ENCODE data around the gene CLDN20.

The CLDN20 gene

DNA sequence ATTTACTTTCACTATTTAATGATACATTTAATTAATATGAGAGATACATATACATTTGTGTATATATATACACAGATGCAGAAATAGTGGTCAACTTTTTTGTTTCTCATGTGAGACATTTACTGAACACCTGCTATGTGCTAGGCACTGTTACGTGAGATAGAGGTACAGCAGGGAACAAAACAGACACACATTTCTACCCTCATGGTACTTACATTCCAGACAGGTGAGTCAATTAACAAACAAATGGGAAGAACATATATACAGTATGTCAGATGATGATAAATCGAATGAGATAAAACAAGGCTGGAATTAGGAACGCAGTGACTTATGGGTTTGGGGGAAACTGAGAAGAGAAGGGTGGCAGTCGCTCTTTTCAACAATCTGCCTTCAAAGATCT lies 45.3 kb downstream of the CLDN20 start:
- Histone ChIP-seq H3K36me3 (replicated peaks in 1 of 2; ENCODE audit: control insufficient read depth in 2 of 2, insufficient read depth in 2 of 2, low read length in 2 of 2) (peaks cover 10 to 77% of the 10 kb centered on the region in 2 donors), H3K4me2 (ENCODE audit: insufficient read depth, low read length, poor library complexity, severe bottlenecking) (no peak overlapping the region), H3K27ac (replicated peaks; ENCODE audit: low read length) (no peak overlapping the region), H3K4me1 (ENCODE audit: control insufficient read depth in 2 of 2, insufficient read depth in 1 of 2, low read depth in 1 of 2, low read length in 2 of 2) (peaks cover 0 to 3% of the 10 kb centered on the region in 2 donors), H2BK5ac (ENCODE audit: low read length) (no peak overlapping the region), H2AFZ (ENCODE audit: low read length) (no peak overlapping the region), H3K79me1 (ENCODE audit: low read depth, low read length) (peaks cover 2% of the 10 kb centered on the region), H3K23ac (ENCODE audit: low read depth, low read length, poor library complexity) (no peak overlapping the region), H3K18ac (ENCODE audit: low read length) (no peak overlapping the region), H2BK15ac (ENCODE audit: low read length) (no peak overlapping the region), H3K4me3 (ENCODE audit: low read length in 2 of 2) (no peak overlapping the region), H3K4ac (ENCODE audit: low read length) (no peak overlapping the region), H2BK12ac (ENCODE audit: low read length) (no peak overlapping the region), H2AK5ac (ENCODE audit: low read depth, low read length) (no peak overlapping the region), H4K8ac (ENCODE audit: low read depth, low read length) (no peak overlapping the region), H4K91ac (ENCODE audit: low read depth, low read length, poor library complexity) (no peak overlapping the region), H2BK120ac (ENCODE audit: low read depth, low read length) (no peak overlapping the region), H3K27me3 (ENCODE audit: control insufficient read depth in 3 of 3, insufficient read depth in 3 of 3, low read depth in 1 of 3, low read length in 3 of 3) (no peaks in the 10 kb centered on the region), H3K9ac (ENCODE audit: low read depth, low read length, poor library complexity) (no peak overlapping the region), H3K9me3 (replicated peaks in 1 of 2; ENCODE audit: control insufficient read depth in 2 of 2, insufficient read depth in 1 of 2, low read depth in 1 of 2, low read length in 2 of 2) (no peaks in the 10 kb centered on the region), H3K14ac (ENCODE audit: low read length) (no peak overlapping the region)
- WGBS, 2 donors (ENCODE audit: extremely low coverage in 2 of 2, insufficient read length in 2 of 2, insufficient replicate concordance in 1 of 2), result no CpG with 5 or more reads among the region's 4 CpGs
- DNase-seq (ENCODE audit: low spot score), result no peak

DNA sequence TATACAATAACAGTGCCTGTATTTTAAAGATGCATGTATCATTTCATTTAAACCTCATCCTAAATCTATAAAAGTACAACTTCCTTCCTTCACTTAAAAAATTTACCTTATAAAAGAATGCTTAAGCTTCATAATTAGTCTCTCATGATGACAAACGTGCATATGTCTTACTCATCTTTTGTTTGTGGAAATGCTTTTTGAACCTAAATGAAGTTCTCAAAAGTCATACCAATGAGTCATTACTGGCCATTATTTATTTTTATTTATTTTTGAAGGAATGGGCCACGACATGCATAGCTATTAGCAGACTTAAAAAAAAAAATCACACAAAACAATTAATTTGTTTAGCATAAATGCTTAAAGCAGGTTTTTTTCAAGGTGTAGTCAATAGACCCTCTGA lies 46.8 kb downstream of the CLDN20 start:
- Histone ChIP-seq H3K36me3 (replicated peaks in 1 of 2; ENCODE audit: control insufficient read depth in 2 of 2, insufficient read depth in 2 of 2, low read length in 2 of 2) (peaks cover 10 to 71% of the 10 kb centered on the region in 2 donors), H3K4ac (ENCODE audit: low read length) (no peak overlapping the region), H3K27ac (replicated peaks; ENCODE audit: low read length) (no peak overlapping the region), H3K79me1 (ENCODE audit: low read depth, low read length) (peaks cover 2% of the 10 kb centered on the region), H2AFZ (ENCODE audit: low read length) (no peak overlapping the region), H2BK5ac (ENCODE audit: low read length) (no peak overlapping the region), H3K9ac (ENCODE audit: low read depth, low read length, poor library complexity) (no peak overlapping the region), H2BK15ac (ENCODE audit: low read length) (no peak overlapping the region), H3K9me3 (replicated peaks in 1 of 2; ENCODE audit: control insufficient read depth in 2 of 2, insufficient read depth in 1 of 2, low read depth in 1 of 2, low read length in 2 of 2) (no peaks in the 10 kb centered on the region), H3K4me1 (ENCODE audit: control insufficient read depth in 2 of 2, insufficient read depth in 1 of 2, low read depth in 1 of 2, low read length in 2 of 2) (peaks cover 0 to 5% of the 10 kb centered on the region in 2 donors), H4K8ac (ENCODE audit: low read depth, low read length) (no peak overlapping the region), H3K4me2 (ENCODE audit: insufficient read depth, low read length, poor library complexity, severe bottlenecking) (no peak overlapping the region), H2AK5ac (ENCODE audit: low read depth, low read length) (no peak overlapping the region), H3K27me3 (ENCODE audit: control insufficient read depth in 3 of 3, insufficient read depth in 3 of 3, low read depth in 1 of 3, low read length in 3 of 3) (no peaks in the 10 kb centered on the region), H3K4me3 (ENCODE audit: low read length in 2 of 2) (no peak overlapping the region), H4K91ac (ENCODE audit: low read depth, low read length, poor library complexity) (no peak overlapping the region), H3K18ac (ENCODE audit: low read length) (no peak overlapping the region), H3K14ac (ENCODE audit: low read length) (no peak overlapping the region), H3K23ac (ENCODE audit: low read depth, low read length, poor library complexity) (no peak overlapping the region), H2BK120ac (ENCODE audit: low read depth, low read length) (no peak overlapping the region), H2BK12ac (ENCODE audit: low read length) (no peak overlapping the region)
- no peak for DNase-seq (ENCODE audit: low spot score)
- WGBS, 2 donors (ENCODE audit: extremely low coverage in 2 of 2, insufficient read length in 2 of 2, insufficient replicate concordance in 1 of 2), result no CpG with 5 or more reads among the region's 2 CpGs

DNA sequence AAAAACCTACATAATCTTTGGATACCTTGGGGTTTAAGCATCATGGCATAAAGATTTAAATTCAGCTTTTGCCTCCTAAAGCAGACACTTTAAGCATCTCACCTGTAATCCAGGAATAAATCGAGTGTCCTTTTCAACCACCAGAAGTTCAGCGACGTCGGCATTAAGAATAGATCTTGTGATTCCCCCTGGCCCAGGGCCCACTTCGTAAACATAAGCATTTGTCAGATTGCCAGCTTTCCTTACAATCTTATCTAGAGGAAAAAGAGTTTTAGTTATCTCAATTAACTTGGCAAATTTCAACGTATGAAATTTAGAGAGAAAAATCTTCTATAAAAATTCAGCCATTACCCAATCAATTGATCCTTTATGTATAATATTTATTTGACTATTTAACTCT lies 47.3 kb downstream of the CLDN20 start:
- no peaks in the 10 kb centered on the region for H3K9me3 ChIP-seq (replicated peaks in 1 of 2; ENCODE audit: control insufficient read depth in 2 of 2, insufficient read depth in 1 of 2, low read depth in 1 of 2, low read length in 2 of 2)
- H2AK5ac ChIP-seq (ENCODE audit: low read depth, low read length), result no peak overlapping the region
- no peak overlapping the region for H2BK120ac ChIP-seq (ENCODE audit: low read depth, low read length)
- no peaks in the 10 kb centered on the region for H3K27me3 ChIP-seq (ENCODE audit: control insufficient read depth in 3 of 3, insufficient read depth in 3 of 3, low read depth in 1 of 3, low read length in 3 of 3)
- no peak overlapping the region for H3K9ac ChIP-seq (ENCODE audit: low read depth, low read length, poor library complexity)
- peaks cover 2% of the 10 kb centered on the region for H3K79me1 ChIP-seq (ENCODE audit: low read depth, low read length)
- H3K36me3 ChIP-seq (replicated peaks in 1 of 2; ENCODE audit: control insufficient read depth in 2 of 2, insufficient read depth in 2 of 2, low read length in 2 of 2), result peaks cover 10 to 66% of the 10 kb centered on the region in 2 donors
- no peak overlapping the region for H3K18ac ChIP-seq (ENCODE audit: low read length)
- H3K4me1 ChIP-seq (ENCODE audit: control insufficient read depth in 2 of 2, insufficient read depth in 1 of 2, low read depth in 1 of 2, low read length in 2 of 2), result peaks cover 0 to 5% of the 10 kb centered on the region in 2 donors
- no peak overlapping the region for H2BK12ac ChIP-seq (ENCODE audit: low read length)
- no peak overlapping the region for H4K8ac ChIP-seq (ENCODE audit: low read depth, low read length)
- H3K14ac ChIP-seq (ENCODE audit: low read length), result no peak overlapping the region
- H3K23ac ChIP-seq (ENCODE audit: low read depth, low read length, poor library complexity), result no peak overlapping the region
- no peak overlapping the region for H3K4me3 ChIP-seq (ENCODE audit: low read length in 2 of 2)
- no peak overlapping the region for H3K4ac ChIP-seq (ENCODE audit: low read length)
- no peak overlapping the region for H2BK15ac ChIP-seq (ENCODE audit: low read length)
- no CpG with 5 or more reads among the region's 6 CpGs for WGBS, 2 donors (ENCODE audit: extremely low coverage in 2 of 2, insufficient read length in 2 of 2, insufficient replicate concordance in 1 of 2)
- H2BK5ac ChIP-seq (ENCODE audit: low read length), result no peak overlapping the region
- DNase-seq (ENCODE audit: low spot score), result no peak
- H3K4me2 ChIP-seq (ENCODE audit: insufficient read depth, low read length, poor library complexity, severe bottlenecking), result no peak overlapping the region
- no peak overlapping the region for H2AFZ ChIP-seq (ENCODE audit: low read length)
- no peak overlapping the region for H3K27ac ChIP-seq (replicated peaks; ENCODE audit: low read length)
- no peak overlapping the region for H4K91ac ChIP-seq (ENCODE audit: low read depth, low read length, poor library complexity)

DNA sequence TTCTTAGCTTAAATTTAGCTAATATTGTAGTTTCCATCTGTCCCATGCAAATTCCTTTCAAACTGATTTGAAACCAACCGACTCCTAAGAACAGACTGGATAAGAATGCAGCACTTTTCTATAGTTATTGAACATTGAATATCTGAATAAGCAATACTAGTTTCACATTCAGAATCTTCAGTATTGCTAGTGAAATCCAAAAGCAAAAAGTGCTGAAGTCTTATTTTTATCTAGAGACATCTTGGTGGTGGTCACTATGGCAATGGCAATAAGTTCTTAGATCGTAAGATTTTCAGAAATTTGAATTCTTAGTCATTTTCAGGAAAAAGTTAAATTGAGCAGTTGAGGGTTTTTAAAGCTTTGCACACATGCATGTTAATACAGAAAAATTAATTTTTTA lies 47.8 kb downstream of the CLDN20 start:
- Histone ChIP-seq H2AK5ac (ENCODE audit: low read depth, low read length) (no peak overlapping the region), H3K14ac (ENCODE audit: low read length) (no peak overlapping the region), H3K18ac (ENCODE audit: low read length) (no peak overlapping the region), H3K27me3 (ENCODE audit: control insufficient read depth in 3 of 3, insufficient read depth in 3 of 3, low read depth in 1 of 3, low read length in 3 of 3) (no peaks in the 10 kb centered on the region), H2BK15ac (ENCODE audit: low read length) (no peak overlapping the region), H2AFZ (ENCODE audit: low read length) (no peak overlapping the region), H3K79me1 (ENCODE audit: low read depth, low read length) (peaks cover 2% of the 10 kb centered on the region), H3K4ac (ENCODE audit: low read length) (no peak overlapping the region), H2BK120ac (ENCODE audit: low read depth, low read length) (no peak overlapping the region), H3K36me3 (replicated peaks in 1 of 2; ENCODE audit: control insufficient read depth in 2 of 2, insufficient read depth in 2 of 2, low read length in 2 of 2) (peaks cover 10 to 61% of the 10 kb centered on the region in 2 donors), H3K9me3 (replicated peaks in 1 of 2; ENCODE audit: control insufficient read depth in 2 of 2, insufficient read depth in 1 of 2, low read depth in 1 of 2, low read length in 2 of 2) (no peaks in the 10 kb centered on the region), H3K4me2 (ENCODE audit: insufficient read depth, low read length, poor library complexity, severe bottlenecking) (no peak overlapping the region), H3K23ac (ENCODE audit: low read depth, low read length, poor library complexity) (no peak overlapping the region), H4K91ac (ENCODE audit: low read depth, low read length, poor library complexity) (no peak overlapping the region), H3K27ac (replicated peaks; ENCODE audit: low read length) (no peak overlapping the region), H3K4me3 (ENCODE audit: low read length in 2 of 2) (no peak overlapping the region), H4K8ac (ENCODE audit: low read depth, low read length) (no peak overlapping the region), H3K4me1 (ENCODE audit: control insufficient read depth in 2 of 2, insufficient read depth in 1 of 2, low read depth in 1 of 2, low read length in 2 of 2) (peaks cover 0 to 5% of the 10 kb centered on the region in 2 donors), H2BK12ac (ENCODE audit: low read length) (no peak overlapping the region), H3K9ac (ENCODE audit: low read depth, low read length, poor library complexity) (no peak overlapping the region), H2BK5ac (ENCODE audit: low read length) (no peak overlapping the region)
- no CpG with 5 or more reads among the region's 2 CpGs for WGBS, 2 donors (ENCODE audit: extremely low coverage in 2 of 2, insufficient read length in 2 of 2, insufficient replicate concordance in 1 of 2)
- no peak for DNase-seq (ENCODE audit: low spot score)

All from neuronal stem cell (in vitro differentiated cells).